WTC11 (cell line): ENCODE data around the gene BCL2L12. TPM values are rescaled to one million over a fixed set of nuclear protein-coding genes. Genes with fewer than 3 reads are reported as not detected.

ENCODE experiments used
- ATAC-seq: fragments of 200-7000 bp; cut with Tn5 transposase; 2 replicates; pipeline ENCODE4 v1.10.0; 2021; ENCODE audit warnings: mild to moderate bottlenecking, moderate library complexity
- CTCF ChIA-PET: fragments of 300-600 bp; sonication (Branson Sonifier 250); formaldehyde crosslinking; loops from one replicate; lab custom pipeline; 2021; ENCODE audit warnings: antibody characterized with exemption; lab: Charles Lee
- POLR2A ChIA-PET: fragments of 350-600 bp; sonication (Branson Sonifier 250); formaldehyde crosslinking; loops from one replicate; lab custom pipeline; 2021; ENCODE audit warnings: antibody characterized with exemption; lab: Charles Lee
- DNase-seq: peaks from one replicate; pipeline ENCODE4 v3.0.0; 2021; ENCODE audit warnings: low spot score
- H3K27ac Mint-ChIP-seq: 2 replicates; pipeline ENCODE4 v1.8.0; 2021; ENCODE audit warnings: mixed read lengths
- H3K27me3 Mint-ChIP-seq: 2 replicates; pipeline ENCODE4 v1.8.0; 2021; ENCODE audit warnings: low read depth, mild to moderate bottlenecking, moderate library complexity, mixed read lengths
- H3K36me3 Mint-ChIP-seq: 2 replicates; pipeline ENCODE4 v1.8.0; 2021; ENCODE audit warnings: mixed read lengths
- H3K4me1 Mint-ChIP-seq: 2 replicates; pipeline ENCODE4 v1.8.0; 2022; ENCODE audit warnings: mixed read lengths
- H3K4me3 Mint-ChIP-seq: 2 replicates; pipeline ENCODE4 v1.8.0; 2021; ENCODE audit warnings: mild to moderate bottlenecking, moderate library complexity, mixed read lengths
- H3K9me3 Mint-ChIP-seq: 2 replicates; pipeline ENCODE4 v1.8.0; 2021; ENCODE audit warnings: mixed read lengths
- ARID4B ChIP-seq: sonication (generic); formaldehyde crosslinking; IDR thresholded peaks from 2 replicates; pipeline ENCODE4 v1.8.0; 2023; ENCODE audit warnings: missing genetic modification reagents, mild to moderate bottlenecking, borderline replicate concordance
- ATF3 ChIP-seq: sonication (generic); formaldehyde crosslinking; conservative IDR thresholded peaks from 2 replicates; pipeline ENCODE4 v1.8.1; 2022; ENCODE audit warnings: mild to moderate bottlenecking, missing genetic modification reagents
- CDX4 ChIP-seq: fragments of 250-450 bp; sonication (Bioruptor Pico); IDR thresholded peaks from 2 replicates; pipeline ENCODE4 v1.9.0; 2021; ENCODE audit warnings: moderate library complexity, mild to moderate bottlenecking, inconsistent platforms, borderline replicate concordance
- CREM ChIP-seq: sonication (generic); formaldehyde crosslinking; IDR thresholded peaks from 2 replicates; pipeline ENCODE4 v1.8.1; 2022; ENCODE audit warnings: mild to moderate bottlenecking, missing genetic modification reagents, moderate library complexity
- E2F4 ChIP-seq: sonication (generic); formaldehyde crosslinking; IDR thresholded peaks from 2 replicates; pipeline ENCODE4 v1.8.1; 2022; ENCODE audit warnings: low read depth, mild to moderate bottlenecking, moderate library complexity, missing genetic modification reagents, borderline replicate concordance
- ESRRA ChIP-seq: sonication (generic); formaldehyde crosslinking; IDR thresholded peaks from 2 replicates; pipeline ENCODE4 v1.8.1; 2022; ENCODE audit warnings: mild to moderate bottlenecking, missing genetic modification reagents, borderline replicate concordance
- FOXK1 ChIP-seq: sonication (generic); formaldehyde crosslinking; IDR thresholded peaks from 2 replicates; pipeline ENCODE4 v1.8.0; 2022; ENCODE audit warnings: mild to moderate bottlenecking, moderate library complexity, missing genetic modification reagents
- FOXP1 ChIP-seq: sonication (generic); formaldehyde crosslinking; IDR thresholded peaks from 2 replicates; pipeline ENCODE4 v1.8.0; 2022; ENCODE audit warnings: missing genetic modification reagents, mild to moderate bottlenecking, moderate library complexity, borderline replicate concordance
- GABPB1 ChIP-seq: sonication (generic); formaldehyde crosslinking; IDR thresholded peaks from 2 replicates; pipeline ENCODE4 v1.8.1; 2023; ENCODE audit warnings: mild to moderate bottlenecking, missing genetic modification reagents
- GRHL2 ChIP-seq: fragments of 250-450 bp; sonication (Bioruptor Pico); IDR thresholded peaks from 2 replicates; pipeline ENCODE4 v1.8.0; 2022; ENCODE audit warnings: mild to moderate bottlenecking, moderate library complexity; ENCODE audit not compliant: insufficient replicate concordance, severe bottlenecking
- GTF2I ChIP-seq: fragments of 250-450 bp; sonication (Bioruptor Pico); conservative IDR thresholded peaks from 2 replicates; pipeline ENCODE4 v1.4.0; 2021; ENCODE audit warnings: mild to moderate bottlenecking
- HMGXB4 ChIP-seq: sonication (generic); formaldehyde crosslinking; IDR thresholded peaks from 2 replicates; pipeline ENCODE4 v1.8.1; 2023; ENCODE audit warnings: mild to moderate bottlenecking, moderate library complexity, missing genetic modification reagents
- JUN ChIP-seq: sonication (generic); formaldehyde crosslinking; IDR thresholded peaks from 2 replicates; pipeline ENCODE4 v1.8.0; 2023; ENCODE audit warnings: mild to moderate bottlenecking, missing genetic modification reagents
- NFATC4 ChIP-seq: fragments of 250-450 bp; sonication (Bioruptor Pico); IDR thresholded peaks from 2 replicates; pipeline ENCODE4 v1.9.0; 2021; ENCODE audit warnings: mild to moderate bottlenecking
- NFYB ChIP-seq: sonication (generic); formaldehyde crosslinking; conservative IDR thresholded peaks from 2 replicates; pipeline ENCODE4 v1.8.0; 2022; ENCODE audit warnings: low read depth, missing genetic modification reagents
- RELA ChIP-seq: sonication (generic); formaldehyde crosslinking; IDR thresholded peaks from 2 replicates; pipeline ENCODE4 v1.8.1; 2022; ENCODE audit warnings: missing genetic modification reagents, mild to moderate bottlenecking, borderline replicate concordance
- RORB ChIP-seq: fragments of 250-450 bp; sonication (Bioruptor Pico); IDR thresholded peaks from 2 replicates; pipeline ENCODE4 v1.9.0; 2021; ENCODE audit warnings: mild to moderate bottlenecking
- SMAD3 ChIP-seq: sonication (generic); formaldehyde crosslinking; IDR thresholded peaks from 2 replicates; pipeline ENCODE4 v1.8.0; 2022; ENCODE audit warnings: missing genetic modification reagents, mild to moderate bottlenecking, borderline replicate concordance
- SMAD4 ChIP-seq: sonication (generic); formaldehyde crosslinking; IDR thresholded peaks from 2 replicates; pipeline ENCODE4 v1.8.0; 2022; ENCODE audit warnings: mild to moderate bottlenecking, missing genetic modification reagents
- TEAD1 ChIP-seq: sonication (generic); formaldehyde crosslinking; IDR thresholded peaks from 2 replicates; pipeline ENCODE4 v1.8.0; 2022; ENCODE audit warnings: mild to moderate bottlenecking, missing genetic modification reagents
- ZNF121 ChIP-seq: sonication (generic); formaldehyde crosslinking; IDR thresholded peaks from 2 replicates; pipeline ENCODE4 v1.8.0; 2023; ENCODE audit warnings: missing genetic modification reagents
- ZNF219 ChIP-seq: sonication (generic); formaldehyde crosslinking; IDR thresholded peaks from 2 replicates; pipeline ENCODE4 v1.8.0; 2023; ENCODE audit warnings: missing genetic modification reagents, mild to moderate bottlenecking, borderline replicate concordance
- ZNF263 ChIP-seq: sonication (generic); formaldehyde crosslinking; IDR thresholded peaks from 2 replicates; pipeline ENCODE4 v1.8.1; 2022; ENCODE audit warnings: low read depth, mild to moderate bottlenecking, moderate library complexity, missing genetic modification reagents
- ZNF396 ChIP-seq: fragments of 250-450 bp; sonication (Bioruptor Pico); IDR thresholded peaks from 2 replicates; pipeline ENCODE4 v1.8.0; 2021; ENCODE audit warnings: mild to moderate bottlenecking, moderate library complexity, borderline replicate concordance
- ZNF423 ChIP-seq: fragments of 250-450 bp; sonication (Bioruptor Pico); IDR thresholded peaks from 2 replicates; pipeline ENCODE4 v2.1.2; 2022; ENCODE audit warnings: mild to moderate bottlenecking, moderate library complexity
- ZNF425 ChIP-seq: fragments of 250-450 bp; sonication (Bioruptor Pico); conservative IDR thresholded peaks from 2 replicates; pipeline ENCODE4 v1.9.0; 2021; ENCODE audit warnings: mild to moderate bottlenecking
- ZNF671 ChIP-seq: fragments of 250-450 bp; sonication (Bioruptor Pico); IDR thresholded peaks from 2 replicates; pipeline ENCODE4 v1.8.0; 2021; ENCODE audit warnings: mild to moderate bottlenecking
- total RNA-seq: library from RNA; stranded (reverse); gene quantifications from 3 replicates; pipeline ENCODE4 v1.2.3, GENCODE V29; 2021

Gene BCL2L12
- total RNA-seq, 1 experiment from 2014 or later = 146 TPM

GRCh38 chr19:49640113-49640898, 25.4 kb upstream of the BCL2L12 start, which contains the start of gene RRAS:
RRAS (minus strand) TSS chr19:49640143; CDS start chr19:49640098, 45 bp downstream.
- peaks cover 32% of the 10 kb centered on the region for H3K27me3 Mint-ChIP-seq
- peaks cover 62% of the 10 kb centered on the region for H3K4me1 Mint-ChIP-seq
- H3K4me3 Mint-ChIP-seq = peak within 1 kb of the TSS; percentile 99
- peak; percentile 76 for ATAC-seq
- H3K27ac Mint-ChIP-seq = peak within 1 kb of the TSS; percentile 99
- no peaks in the 10 kb centered on the region; the same call in 1 of the 2 replicates for H3K36me3 Mint-ChIP-seq
- ChIA-PET POLR2A (interaction anchor here (0.5 to 2.1 kb wide), 25 partner anchors 9 to 212 kb away, joined by 3 to 30 read pairs (median 4); partner anchors contain the start of genes ADM5, AP2A1, CPT1C and FUZ), CTCF (interaction anchor here (0.6 to 4.7 kb wide), 23 partner anchors 9 to 229 kb away, joined by 3 to 108 read pairs (median 4); partner anchors contain the start of genes CPT1C, FUZ, PRMT1 and RCN3)
- no peaks in the 10 kb centered on the region for H3K9me3 Mint-ChIP-seq
- peak; percentile 100 for DNase-seq
- TF ChIP-seq SMAD4 = 0 out of 2 replicates have a peak, but pooled peaks have one; percentile 30
- TF ChIP-seq RELA (CRISPR knock-in tag) = no peak
- no peak for TF ChIP-seq GTF2I
- TF ChIP-seq FOXK1 (CRISPR knock-in tag) = 0 out of 2 replicates have a peak, but pooled peaks have one; percentile 9
- TF ChIP-seq E2F4 (CRISPR knock-in tag) = no peak
- no peak for TF ChIP-seq NFATC4 (CRISPR knock-in tag)
- no peak for TF ChIP-seq ZNF425 (CRISPR knock-in tag)
- no peak for TF ChIP-seq FOXP1 (CRISPR knock-in tag)
- no peak for TF ChIP-seq CDX4
- no peak for TF ChIP-seq ESRRA (CRISPR knock-in tag)
- no peak for TF ChIP-seq HMGXB4 (CRISPR knock-in tag)
- TF ChIP-seq ZNF121 (CRISPR knock-in tag) = no peak
- TF ChIP-seq GRHL2 = no peak
- TF ChIP-seq ARID4B (CRISPR knock-in tag) = 0 out of 2 replicates have a peak, but pooled peaks have one; percentile 42
- TF ChIP-seq RORB = no peak
- TF ChIP-seq ZNF423 = no peak
- no peak for TF ChIP-seq ZNF219 (CRISPR knock-in tag)
- peak; percentile 53; the same call in 1 of the 2 replicates for TF ChIP-seq GABPB1
- TF ChIP-seq SMAD3 (CRISPR knock-in tag) = no peak
- peak; percentile 70; the same call in 1 of the 2 replicates for TF ChIP-seq JUN (CRISPR knock-in tag)
- no peak for TF ChIP-seq ZNF396 (CRISPR knock-in tag)
- TF ChIP-seq ATF3 (CRISPR knock-in tag) = 0 out of 2 replicates have a peak, but pooled peaks have one; percentile 50
- TF ChIP-seq ZNF671 (CRISPR knock-in tag) = no peak
- TF ChIP-seq ZNF263 (CRISPR knock-in tag) = no peak
- TF ChIP-seq NFYB = no peak
- TF ChIP-seq TEAD1 = peak; percentile 66; the same call in 1 of the 2 replicates
- TF ChIP-seq CREM (CRISPR knock-in tag) = peak; percentile 23; the same call in 1 of the 2 replicates
